Stimulated activated naive CD4-positive, alpha-beta T cell treated with Interleukin-2 at 50 U/mL for 16 hours (primary cell): ENCODE data around the gene COL17A1.

Source experiments
- DNase-seq: peaks from one replicate; lab custom pipeline; 2025; lab: John Stamatoyannopoulos, UW

Gene COL17A1

GRCh38 chr10:103985726-103986125, 100.0 kb downstream of the COL17A1 start:
- no peak for DNase-seq

- no peak for DNase-seq
Measured at GRCh38 chr10:103983367-103983911, 102.2 kb downstream of the COL17A1 start.

GRCh38 chr10:103982639-103983038, 103.0 kb downstream of the COL17A1 start:
- DNase-seq, result no peak
